EL (cell line): ENCODE data around the gene FMO3.

Experiments used
- DNase-seq: peaks from one replicate; pipeline ENCODE4 v3.0.0-alpha.2; 2016

FMO3 gene

DNA sequence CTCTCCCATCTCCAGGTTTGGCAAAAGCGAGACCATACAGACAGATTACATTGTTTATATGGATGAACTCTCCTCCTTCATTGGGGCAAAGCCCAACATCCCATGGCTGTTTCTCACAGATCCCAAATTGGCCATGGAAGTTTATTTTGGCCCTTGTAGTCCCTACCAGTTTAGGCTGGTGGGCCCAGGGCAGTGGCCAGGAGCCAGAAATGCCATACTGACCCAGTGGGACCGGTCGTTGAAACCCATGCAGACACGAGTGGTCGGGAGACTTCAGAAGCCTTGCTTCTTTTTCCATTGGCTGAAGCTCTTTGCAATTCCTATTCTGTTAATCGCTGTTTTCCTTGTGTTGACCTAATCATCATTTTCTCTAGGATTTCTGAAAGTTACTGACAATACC is 26.4 kb downstream of the FMO3 start:
- DNase-seq = no peak

DNA sequence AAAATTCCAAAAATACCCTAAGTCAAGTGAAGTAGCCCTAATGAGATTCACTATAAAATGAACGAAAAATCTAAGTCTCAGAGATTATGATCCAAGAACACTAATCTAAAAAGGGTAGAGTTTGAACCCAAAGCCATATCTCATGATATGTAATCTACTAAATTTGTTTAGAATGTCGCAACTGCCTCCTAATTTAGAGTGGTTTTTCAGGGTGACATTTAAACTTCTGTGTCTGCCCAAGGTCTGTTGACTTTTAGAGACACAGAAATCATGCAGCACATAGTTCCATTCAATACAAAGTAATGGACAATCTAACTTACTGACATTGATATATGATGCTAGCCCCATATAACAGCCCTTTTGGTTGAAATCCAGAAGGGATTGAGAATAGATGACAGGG is 28.9 kb downstream of the FMO3 start:
- no peak for DNase-seq

GRCh38 chr1:171122299-171122698 is 31.6 kb downstream of the FMO3 start:
- no peak for DNase-seq

DNA sequence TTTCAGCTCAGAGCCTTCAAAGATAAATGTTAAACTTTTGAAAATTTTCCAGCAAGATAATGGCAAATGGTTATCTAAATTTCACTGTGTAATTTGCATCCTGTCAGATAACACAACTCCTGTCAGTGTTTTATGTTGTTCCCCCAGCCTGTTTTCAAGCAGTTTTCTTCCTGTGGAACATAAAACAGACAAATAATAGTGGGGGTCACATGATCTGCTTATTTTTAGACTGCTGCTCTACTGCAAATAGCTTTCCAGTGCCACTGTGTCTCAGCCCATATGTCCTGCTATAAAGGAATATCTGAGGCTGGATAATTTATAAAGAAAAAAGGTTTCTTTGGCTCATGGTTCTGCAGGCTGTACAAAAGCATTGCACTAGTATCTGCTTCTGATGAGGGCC is 32.2 kb downstream of the FMO3 start:
- no peak for DNase-seq

DNA sequence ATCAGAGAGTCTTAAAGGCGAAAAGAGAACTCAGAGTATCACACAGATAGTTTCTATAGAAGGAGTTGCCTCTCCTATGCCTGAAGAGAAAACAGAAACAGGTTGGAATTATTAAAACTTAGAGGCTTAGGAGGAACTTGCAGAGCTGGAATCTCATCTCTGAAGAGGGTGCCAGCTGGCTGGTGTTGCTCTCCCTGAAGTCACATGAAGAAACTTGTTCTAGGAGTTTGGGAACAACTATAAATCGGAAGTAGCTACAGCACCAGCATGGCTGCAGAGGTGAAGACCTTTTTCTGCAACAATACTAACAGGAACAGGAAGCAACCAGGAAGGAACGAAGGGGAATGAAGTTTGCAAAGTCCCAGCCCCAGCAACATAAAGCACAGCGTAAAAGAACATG is 35.8 kb downstream of the FMO3 start:
- no peak for DNase-seq

GRCh38 chr1:171127099-171127498 is 36.4 kb downstream of the FMO3 start:
- no peak for DNase-seq

- peak; percentile 18 for DNase-seq
Observed at GRCh38 chr1:171127501-171127900, 36.8 kb downstream of the FMO3 start.

DNA sequence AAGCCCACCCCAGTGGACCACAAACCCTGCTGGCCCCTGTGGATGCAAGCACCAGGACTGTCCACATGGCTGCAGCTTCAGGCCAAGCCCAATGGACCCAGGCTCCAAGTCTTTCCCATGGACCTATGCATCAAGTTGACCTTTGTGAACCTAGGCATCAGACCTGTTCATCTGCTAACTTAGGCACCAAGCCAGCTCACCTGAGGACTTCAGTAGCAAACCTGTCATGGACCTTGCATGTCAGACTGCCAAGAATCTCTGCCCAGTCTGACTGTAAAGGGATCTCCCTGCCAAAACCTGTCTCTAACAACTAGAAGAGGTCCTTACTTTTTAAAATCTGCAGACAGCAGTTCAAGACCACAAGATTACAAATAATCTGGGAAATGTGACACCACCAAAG is 37.8 kb downstream of the FMO3 start:
- DNase-seq = no peak

GRCh38 chr1:171134204-171134923 is 43.7 kb downstream of the FMO3 start:
- DNase-seq = no peak

GRCh38 chr1:171137580-171137979 is 46.9 kb downstream of the FMO3 start:
- DNase-seq = no peak

DNA sequence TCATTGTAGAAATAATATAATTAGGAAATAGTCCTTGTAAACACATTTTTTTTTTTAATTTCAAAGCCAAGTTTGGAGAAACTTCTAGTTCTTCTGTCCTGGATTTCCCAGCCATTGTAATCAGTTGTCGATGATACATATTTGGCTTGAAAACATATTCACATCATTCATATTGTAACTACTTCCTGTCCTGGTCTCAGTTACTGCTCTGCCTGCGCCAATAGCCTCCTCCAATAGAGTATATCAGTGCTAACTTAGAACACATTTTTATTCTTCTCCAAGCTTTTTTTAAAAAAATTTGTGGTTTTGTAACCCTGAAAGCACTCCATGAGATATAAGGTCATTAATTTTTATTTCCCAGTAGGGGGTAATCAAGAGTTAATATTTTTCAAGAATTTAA is 48.3 kb downstream of the FMO3 start:
- no peak for DNase-seq

GRCh38 chr1:171139890-171140289 is 49.2 kb downstream of the FMO3 start:
- DNase-seq = no peak

- DNase-seq = no peak
Observed at GRCh38 chr1:171140401-171140800, 49.7 kb downstream of the FMO3 start.

DNA sequence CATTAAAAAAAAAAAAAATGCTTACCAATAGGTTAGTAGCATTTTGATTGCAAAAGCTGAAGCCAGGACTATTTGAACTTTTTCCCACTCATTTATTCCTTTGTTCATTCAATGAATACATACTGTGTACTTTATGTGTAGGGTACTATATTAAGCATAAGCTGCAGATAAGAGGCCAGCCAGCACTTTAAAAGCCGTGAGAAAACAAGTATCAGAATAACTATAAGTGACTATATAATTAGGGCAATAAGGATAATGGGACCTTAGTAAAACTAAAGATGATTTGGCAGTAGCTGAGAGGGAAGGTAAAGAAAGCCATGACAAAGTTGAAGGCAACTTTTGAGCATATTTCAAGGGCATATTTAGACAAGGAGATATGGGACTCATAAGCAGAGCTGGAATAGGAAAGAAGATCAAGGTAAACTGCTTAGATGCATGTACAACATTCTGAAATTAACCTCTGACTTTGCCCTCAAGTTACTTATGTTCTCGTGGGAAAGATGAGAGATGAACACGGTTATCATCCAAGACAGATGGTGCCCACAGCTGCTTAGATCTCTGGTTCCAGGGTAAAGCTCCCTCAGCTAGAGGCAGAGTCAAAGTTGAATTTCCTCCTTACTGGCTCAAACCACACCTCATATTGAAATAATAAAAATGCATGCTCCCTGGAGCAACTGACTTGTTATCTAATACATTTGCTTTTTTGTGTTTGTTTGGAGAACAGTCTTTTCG is 50.4 kb downstream of the FMO3 start:
- no peak for DNase-seq

DNA sequence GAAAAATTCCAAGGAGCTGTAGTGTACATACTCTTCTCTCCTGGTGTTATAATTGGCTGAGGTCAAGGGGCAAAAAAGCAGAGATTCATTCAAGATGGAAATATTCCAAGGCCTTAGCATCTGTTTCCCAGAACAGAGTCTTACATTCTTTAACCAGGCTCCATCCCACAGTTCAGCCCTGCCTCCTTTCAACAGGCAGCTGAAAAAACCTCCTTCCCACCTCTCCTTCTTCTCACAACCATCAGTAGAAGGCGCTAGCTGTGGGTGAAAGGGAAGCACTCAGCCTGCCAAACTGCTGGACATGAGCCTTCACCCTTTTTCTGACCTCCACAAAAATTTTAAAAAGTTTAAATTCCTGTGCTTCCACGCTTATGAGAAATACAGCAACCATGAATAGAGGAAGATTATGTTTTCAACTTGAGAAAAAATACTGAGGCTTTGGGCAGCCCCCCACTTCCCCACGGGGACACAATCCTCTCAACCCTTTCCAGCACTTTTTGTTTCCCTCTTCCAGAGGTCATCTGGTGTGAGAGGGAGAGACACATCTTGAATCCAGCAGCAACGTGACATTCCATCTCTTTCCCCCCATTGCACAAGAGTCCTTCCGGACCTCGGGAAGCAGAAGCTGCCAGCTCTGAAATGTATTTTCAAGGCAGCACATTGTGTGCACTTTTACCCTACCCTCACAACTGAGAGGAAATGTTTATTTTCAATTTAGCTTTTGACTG is 51.1 kb downstream of the FMO3 start:
- peak; percentile 81 for DNase-seq

DNA sequence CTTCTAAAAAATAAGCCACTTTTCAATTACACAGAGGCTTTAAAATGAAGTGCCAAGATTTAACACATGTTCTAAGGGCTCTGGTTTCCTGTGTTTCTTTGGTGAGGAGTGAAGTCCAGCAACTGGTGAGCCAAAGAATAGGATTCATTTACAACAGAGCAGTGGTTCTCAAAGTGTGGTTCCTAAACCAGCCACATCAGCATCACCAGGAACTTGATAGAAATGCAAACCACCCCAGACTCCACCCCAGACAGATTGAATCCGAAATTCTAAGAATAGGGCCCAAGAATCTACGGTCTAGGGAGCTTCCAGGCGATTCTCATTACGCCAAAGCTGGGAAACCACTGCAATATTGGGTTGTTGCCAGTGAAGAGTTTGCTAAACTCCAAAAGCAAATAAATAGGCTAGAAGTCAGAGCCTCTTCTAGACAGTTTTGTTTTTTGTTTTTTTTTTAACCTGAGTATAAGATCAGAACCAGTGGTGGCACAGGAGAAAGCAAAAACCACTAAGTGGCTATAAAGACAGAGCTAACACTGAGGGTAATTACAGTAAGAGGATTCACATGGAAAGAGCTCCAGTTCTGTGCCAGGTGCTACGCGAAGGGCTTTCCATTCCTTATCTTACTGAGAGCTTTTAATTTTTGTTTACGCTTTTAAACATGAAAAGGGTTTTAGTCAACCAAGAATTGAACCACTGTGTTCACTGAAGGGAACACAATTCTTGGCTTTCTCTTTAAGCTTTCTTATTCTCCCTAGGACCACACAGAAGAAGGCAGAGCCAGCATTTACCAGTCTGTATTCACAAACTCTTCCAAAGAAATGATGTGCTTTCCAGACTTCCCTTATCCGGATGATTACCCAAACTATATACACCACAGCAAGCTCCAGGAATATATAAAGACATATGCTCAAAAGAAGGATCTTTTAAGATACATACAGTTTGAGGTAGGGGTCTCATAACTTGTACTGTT is 52.0 kb downstream of the FMO3 start:
- DNase-seq = no peak

GRCh38 chr1:171150156-171150555 is 59.5 kb downstream of the FMO3 start:
- DNase-seq = no peak

- DNase-seq = no peak
Observed at GRCh38 chr1:171152549-171152948, 61.8 kb downstream of the FMO3 start.

GRCh38 chr1:171155484-171155883 is 64.8 kb downstream of the FMO3 start:
- no peak for DNase-seq

GRCh38 chr1:171158096-171158495 is 67.4 kb downstream of the FMO3 start:
- no peak for DNase-seq

GRCh38 chr1:171158551-171158950 is 67.8 kb downstream of the FMO3 start:
- DNase-seq = no peak

DNA sequence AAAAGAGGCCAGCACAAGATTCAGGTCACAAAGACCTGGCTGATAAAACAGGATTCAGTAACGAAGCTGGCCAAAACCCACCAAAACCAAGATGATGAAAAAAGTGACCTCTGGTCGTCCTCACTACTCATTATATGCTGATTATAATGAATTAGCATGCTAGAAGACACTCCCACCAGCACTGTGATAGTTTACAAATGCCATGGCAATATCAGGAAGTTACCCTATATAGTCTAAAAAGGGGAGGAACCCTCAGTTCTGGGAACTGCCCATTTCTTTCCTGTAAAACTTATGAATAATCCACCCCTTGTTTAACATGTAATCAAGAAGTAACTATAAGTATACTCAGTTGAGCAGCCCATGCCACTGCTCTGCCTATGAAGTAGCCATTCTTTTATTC is 68.4 kb downstream of the FMO3 start:
- DNase-seq = no peak

DNA sequence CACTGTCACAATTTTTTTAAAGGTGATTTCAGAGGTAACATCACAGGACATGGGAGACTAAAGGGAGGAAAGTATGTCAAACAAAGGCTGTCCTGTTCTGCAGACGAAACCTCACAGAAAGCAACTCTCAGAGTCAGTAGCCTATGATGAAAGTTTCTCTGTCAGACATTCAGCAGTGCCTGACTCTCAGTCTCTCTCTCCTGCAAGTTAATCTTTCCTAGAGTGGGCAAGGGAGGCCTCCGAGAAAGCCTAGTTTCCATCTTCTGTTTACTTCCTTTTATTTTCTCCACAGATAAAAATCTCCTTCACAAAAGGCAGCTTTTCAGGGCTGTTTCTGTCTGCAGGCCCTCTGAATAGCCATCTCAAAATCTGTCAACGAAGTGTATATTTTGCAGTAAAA is 69.5 kb downstream of the FMO3 start:
- no peak for DNase-seq
